Measurements from ENCODE around the gene CENPF. TPM values are rescaled to one million over a fixed set of nuclear protein-coding genes. Genes with fewer than 3 reads are reported as not detected.
"Not testable (repeated sequence)": the region's sequence is repeated elsewhere in the genome, so short reads cannot be mapped to it uniquely, and the experiment has no call there.

CENPF gene
- total RNA-seq, 3 donors from 2014 or later: 1.3 to 4.0 (median 1.9) TPM

DNA sequence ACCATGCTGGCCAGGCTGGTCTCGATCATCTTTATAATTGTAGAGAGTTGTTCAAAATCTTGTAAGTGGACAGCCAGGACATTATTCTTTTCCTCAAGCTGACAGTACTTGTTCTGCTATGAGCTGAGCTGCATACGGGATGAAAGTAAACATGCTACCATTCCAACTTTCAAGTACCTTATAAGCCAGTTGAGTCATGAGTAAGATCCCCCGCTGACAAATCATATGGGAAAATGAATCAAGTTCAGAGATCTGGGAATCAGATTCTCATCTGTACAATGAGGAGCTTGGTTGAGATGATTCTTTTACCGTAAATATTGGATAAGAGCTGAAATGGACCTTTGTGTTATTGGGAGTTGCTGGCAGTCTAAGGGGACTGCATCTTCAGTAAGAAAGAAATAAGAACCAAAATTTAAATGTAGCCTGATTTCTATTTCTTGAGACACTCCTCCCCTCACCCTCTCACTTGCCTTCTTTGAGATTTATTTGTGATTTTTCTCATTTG lies 62.7 kb downstream of the CENPF start:
- intact Hi-C loops (cut with DNase I; ENCODE audit: low total_unique reads): no loop called here
- H3K36me3 ChIP-seq: no peaks in the 10 kb centered on the region
- no peak for TF ChIP-seq CTCF (IDR thresholded peaks at IDR 0.05)
- no peak for TF ChIP-seq POLR2AphosphoS5 (IDR thresholded peaks at IDR 0.05)
- no peak for TF ChIP-seq POLR2A (IDR thresholded peaks at IDR 0.05)
- H3K27ac ChIP-seq: no peak overlapping the region
- H3K9me3 ChIP-seq: no peaks in the 10 kb centered on the region
- no peak overlapping the region for H3K4me3 ChIP-seq
- DNase-seq (ENCODE audit: low spot score in 2 of 2): no peak
- no peaks in the 10 kb centered on the region for H3K27me3 ChIP-seq
- no peaks in the 10 kb centered on the region for H3K4me1 ChIP-seq

DNA sequence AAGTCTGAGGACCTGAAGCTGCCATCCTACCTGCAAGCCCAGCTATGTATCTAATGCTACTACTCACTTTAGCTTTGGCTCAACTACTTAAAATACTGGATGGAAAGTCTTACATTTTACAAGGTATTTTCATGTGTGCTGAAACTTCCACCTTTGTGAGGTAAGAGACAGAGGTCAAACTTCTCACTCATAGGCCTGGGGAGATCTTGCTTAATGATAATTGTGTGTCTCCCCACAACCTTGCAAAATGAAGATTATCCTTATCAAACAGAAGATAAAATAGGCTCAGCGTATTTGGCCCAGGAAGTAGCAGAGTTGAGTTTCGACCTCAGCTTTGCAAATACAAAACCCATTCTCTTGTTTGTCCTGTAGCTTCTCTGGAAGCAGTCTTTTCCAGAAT lies 63.7 kb downstream of the CENPF start:
- no peak for DNase-seq (ENCODE audit: low spot score in 2 of 2)
- Histone ChIP-seq H3K36me3 (no peaks in the 10 kb centered on the region), H3K4me3 (no peak overlapping the region), H3K27ac (no peak overlapping the region), H3K27me3 (no peaks in the 10 kb centered on the region), H3K9me3 (no peaks in the 10 kb centered on the region), H3K4me1 (no peaks in the 10 kb centered on the region)
- TF ChIP-seq POLR2A (IDR thresholded peaks at IDR 0.05) (no peak), POLR2AphosphoS5 (IDR thresholded peaks at IDR 0.05) (no peak)
- intact Hi-C loops (cut with DNase I; ENCODE audit: low total_unique reads): no loop called here

DNA sequence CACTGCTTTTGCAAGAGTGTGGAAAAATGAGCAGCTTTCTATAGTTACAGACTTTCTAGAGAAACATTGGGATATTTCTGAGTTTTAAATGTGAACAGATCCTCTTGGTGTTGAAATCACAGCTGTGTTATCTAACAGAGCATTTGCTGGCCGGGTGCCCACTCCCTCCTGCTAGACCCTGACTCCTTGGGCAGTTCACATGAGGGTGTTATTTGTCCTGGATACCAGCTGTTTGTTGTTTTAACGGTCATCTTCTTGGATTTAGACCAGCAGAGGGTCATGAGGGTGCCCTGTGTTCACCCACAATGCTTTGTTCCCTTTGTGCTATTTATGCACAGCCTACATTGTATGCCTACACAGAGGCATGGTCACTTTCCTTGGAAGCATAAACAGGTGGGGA lies 67.1 kb downstream of the CENPF start:
- peak in 1 of 2 donors; percentile 25 for DNase-seq (ENCODE audit: low spot score in 2 of 2)
- Histone ChIP-seq H3K36me3 (no peaks in the 10 kb centered on the region), H3K27ac (peak overlapping the region in 1 of 2 donors; percentile 9), H3K27me3 (no peaks in the 10 kb centered on the region), H3K4me3 (no peak overlapping the region), H3K9me3 (no peaks in the 10 kb centered on the region), H3K4me1 (no peaks in the 10 kb centered on the region)
- TF ChIP-seq CTCF (IDR thresholded peaks at IDR 0.05): no peak
- TF ChIP-seq POLR2AphosphoS5 (IDR thresholded peaks at IDR 0.05): no peak
- no peak for TF ChIP-seq POLR2A (IDR thresholded peaks at IDR 0.05)
- intact Hi-C loops (cut with DNase I; ENCODE audit: low total_unique reads): no loop called here

- intact Hi-C loops (cut with DNase I; ENCODE audit: low total_unique reads); H3K4me1 ChIP-seq; H3K9me3 ChIP-seq; H3K27ac ChIP-seq; DNase-seq (ENCODE audit: low spot score in 2 of 2); H3K36me3 ChIP-seq; H3K4me3 ChIP-seq; H3K27me3 ChIP-seq: not testable (repeated sequence)
Observed at GRCh38 chr1:214673029-214673428, 70.0 kb downstream of the CENPF start.

DNA sequence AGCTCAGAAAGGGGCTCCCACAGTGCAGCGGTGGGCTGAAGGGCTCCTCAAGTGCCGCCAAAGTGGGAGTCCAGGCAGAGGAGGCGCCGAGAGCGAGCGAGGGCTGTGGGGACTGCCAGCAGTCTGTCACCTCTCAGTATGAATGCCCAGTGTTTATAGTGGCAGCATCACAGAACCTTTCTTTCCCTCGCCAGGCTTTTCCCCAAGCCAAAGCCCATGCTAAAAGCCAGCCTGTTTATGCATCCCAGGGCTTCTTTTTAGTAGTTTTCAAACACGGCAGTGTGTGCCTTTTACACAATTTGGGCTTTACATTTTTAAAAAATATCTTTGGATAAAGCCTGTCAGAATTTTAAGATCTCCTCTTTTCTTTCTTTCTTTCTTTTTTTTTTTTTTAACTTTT lies 70.6 kb downstream of the CENPF start:
- no peak overlapping the region for H3K4me3 ChIP-seq
- H3K36me3 ChIP-seq: no peaks in the 10 kb centered on the region
- H3K27me3 ChIP-seq: no peaks in the 10 kb centered on the region
- no peak for DNase-seq (ENCODE audit: low spot score in 2 of 2)
- TF ChIP-seq CTCF (IDR thresholded peaks at IDR 0.05): no peak
- TF ChIP-seq POLR2AphosphoS5 (IDR thresholded peaks at IDR 0.05): no peak
- no peak for TF ChIP-seq POLR2A (IDR thresholded peaks at IDR 0.05)
- no peak overlapping the region for H3K27ac ChIP-seq
- no peaks in the 10 kb centered on the region for H3K9me3 ChIP-seq
- intact Hi-C loops (cut with DNase I; ENCODE audit: low total_unique reads): no loop called here
- H3K4me1 ChIP-seq: no peaks in the 10 kb centered on the region

DNA sequence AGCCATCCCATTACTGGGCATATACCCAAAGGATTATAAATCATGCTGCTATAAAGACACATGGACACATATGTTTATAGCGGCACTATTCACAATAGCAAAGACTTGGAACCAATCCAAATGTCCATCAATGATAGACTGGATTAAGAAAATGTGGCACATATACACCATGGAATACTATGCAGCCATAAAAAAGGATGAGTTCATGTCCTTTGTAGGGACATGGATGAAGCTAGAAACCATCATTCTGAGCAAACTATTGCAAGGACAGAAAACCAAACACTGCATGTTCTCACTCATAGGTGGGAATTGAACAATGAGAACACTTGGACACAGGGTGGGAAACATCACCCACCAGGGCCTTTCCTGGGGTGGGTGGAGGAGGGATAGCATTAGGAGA lies 72.5 kb downstream of the CENPF start:
- H3K4me1 ChIP-seq; H3K27me3 ChIP-seq; H3K9me3 ChIP-seq; H3K27ac ChIP-seq; H3K4me3 ChIP-seq; DNase-seq (ENCODE audit: low spot score in 2 of 2); intact Hi-C loops (cut with DNase I; ENCODE audit: low total_unique reads); H3K36me3 ChIP-seq: not testable (repeated sequence)

- H3K9me3 ChIP-seq: no peaks in the 10 kb centered on the region
- H3K4me1 ChIP-seq: no peaks in the 10 kb centered on the region
- intact Hi-C loops (cut with DNase I; ENCODE audit: low total_unique reads): no loop called here
- no peaks in the 10 kb centered on the region for H3K27me3 ChIP-seq
- no peak overlapping the region for H3K27ac ChIP-seq
- H3K4me3 ChIP-seq: no peak overlapping the region
- TF ChIP-seq CTCF (IDR thresholded peaks at IDR 0.05): no peak
- TF ChIP-seq POLR2A (IDR thresholded peaks at IDR 0.05): no peak
- TF ChIP-seq POLR2AphosphoS5 (IDR thresholded peaks at IDR 0.05): no peak
- no peaks in the 10 kb centered on the region for H3K36me3 ChIP-seq
- no peak for DNase-seq (ENCODE audit: low spot score in 2 of 2)
Observed at GRCh38 chr1:214676747-214677146, 73.8 kb downstream of the CENPF start.
